BE2C (cell line): Measurements from ENCODE around the gene NPVF.

Source experiments
- DNase-seq: peaks from one replicate; pipeline ENCODE4 v3.0.0-alpha.2; 2020
- H3K27me3 ChIP-seq: fragments of 250-450 bp; sonication (Bioruptor Pico); 2 replicates; pipeline ENCODE4 v1.5.1; 2020; ENCODE audit warnings: mild to moderate bottlenecking
- H3K36me3 ChIP-seq: fragments of 250-450 bp; sonication (Bioruptor Pico); 2 replicates; pipeline ENCODE4 v1.5.1; 2020; ENCODE audit warnings: mild to moderate bottlenecking
- H3K4me1 ChIP-seq: fragments of 250-450 bp; sonication (Bioruptor Pico); 2 replicates; pipeline ENCODE4 v1.5.1; 2020
- H3K4me3 ChIP-seq: 2 replicates; pipeline ENCODE4 v1.5.1; 2011; ENCODE audit warnings: low read depth, low read length
- H3K9me3 ChIP-seq: fragments of 250-450 bp; sonication (Bioruptor Pico); 2 replicates; pipeline ENCODE4 v1.5.1; 2020
- CTCF ChIP-seq: IDR thresholded peaks from 2 replicates; pipeline ENCODE4 v1.5.1; 2012; ENCODE audit warnings: mild to moderate bottlenecking, low read depth, low read length

NPVF gene

GRCh38 chr7:25260862-25261494 is 32.7 kb upstream of the NPVF start:
- Histone ChIP-seq H3K27me3 (peaks cover 9% of the 10 kb centered on the region), H3K4me3 (no peak overlapping the region), H3K36me3 (no peaks in the 10 kb centered on the region), H3K4me1 (no peaks in the 10 kb centered on the region), H3K9me3 (no peaks in the 10 kb centered on the region)
- no peak for TF ChIP-seq CTCF
- no peak for DNase-seq

- peak; percentile 93 for TF ChIP-seq CTCF
- Histone ChIP-seq H3K9me3 (no peaks in the 10 kb centered on the region), H3K27me3 (peaks cover 6% of the 10 kb centered on the region), H3K36me3 (no peaks in the 10 kb centered on the region), H3K4me1 (no peaks in the 10 kb centered on the region), H3K4me3 (no peak overlapping the region)
- peak; percentile 67 for DNase-seq
Observed at GRCh38 chr7:25259487-25260243, 31.4 kb upstream of the NPVF start.

GRCh38 chr7:25256333-25256819 is 28.1 kb upstream of the NPVF start:
- no peak for DNase-seq
- Histone ChIP-seq H3K27me3 (no peaks in the 10 kb centered on the region), H3K4me1 (no peaks in the 10 kb centered on the region), H3K36me3 (no peaks in the 10 kb centered on the region), H3K4me3 (no peak overlapping the region), H3K9me3 (no peaks in the 10 kb centered on the region)
- no peak for TF ChIP-seq CTCF

GRCh38 chr7:25255611-25256332 is 27.5 kb upstream of the NPVF start:
- no peak for TF ChIP-seq CTCF
- no peak overlapping the region for H3K4me3 ChIP-seq
- DNase-seq, result no peak
- no peaks in the 10 kb centered on the region for H3K9me3 ChIP-seq
- no peaks in the 10 kb centered on the region for H3K36me3 ChIP-seq
- H3K4me1 ChIP-seq, result no peaks in the 10 kb centered on the region
- no peaks in the 10 kb centered on the region for H3K27me3 ChIP-seq

- Histone ChIP-seq H3K27me3 (no peaks in the 10 kb centered on the region), H3K9me3 (no peaks in the 10 kb centered on the region), H3K4me1 (no peaks in the 10 kb centered on the region), H3K36me3 (no peaks in the 10 kb centered on the region), H3K4me3 (no peak overlapping the region)
- DNase-seq, result no peak
- no peak for TF ChIP-seq CTCF
Observed at GRCh38 chr7:25254604-25255003, 26.3 kb upstream of the NPVF start.
